H1 (cell line): ENCODE data around the gene TMEM258. TPM values are rescaled to one million over a fixed set of nuclear protein-coding genes. Genes with fewer than 3 reads are reported as not detected.

ENCODE experiments used
- BCL11A ChIP-seq, 2 experiments: IDR thresholded peaks; one replicate each; pipeline ENCODE4 v1.6.1; 2011; ENCODE audit warnings: low read depth in 2 of 2, low read length in 2 of 2, mild to moderate bottlenecking in 2 of 2
- EGR1 ChIP-seq: IDR thresholded peaks from 2 replicates; pipeline ENCODE4 v1.6.1; 2011; ENCODE audit warnings: low read depth, low read length, borderline replicate concordance
- KDM5A ChIP-seq: fragments of 200-600 bp; IDR thresholded peaks from 2 replicates; pipeline ENCODE4 v1.7.1; 2012; ENCODE audit warnings: mild to moderate bottlenecking, low read length, inconsistent platforms, mixed read lengths
- POU5F1 ChIP-seq: IDR thresholded peaks from 2 replicates; pipeline ENCODE4 v1.6.1; 2011; ENCODE audit warnings: low read depth, mild to moderate bottlenecking, low read length, moderate library complexity
- polyA plus RNA-seq, 7 experiments: library from polyadenylated mRNA; depleted of rRNA in 3 of 7; stranded (reverse) in 5 of 7; unstranded in 2 of 7; fragments of >200 nt in 5 of 7; fragments of 200-250 nt in 2 of 7; gene quantifications; 1 replicate in 5 of 7; 2 replicates in 1 of 7; 4 replicates in 1 of 7; pipeline versions ENCODE4 v1.2.1 to v1.2.3, GENCODE V29; 2011 to 2013; ENCODE audit warnings: missing spikeins in 2 of 7, mixed read lengths in 2 of 7
- total RNA-seq: library from RNA; stranded (reverse); fragmentation: NEBNext Ultra II Directional; extraction: Animal tissue kit (Norgen Biotek cat#: 25700); gene quantifications from 2 replicates; pipeline ENCODE4 v1.2.1, GENCODE V29; 2021
- TF ChIP-seq, protein P1 (sequence below): fragments of 300-600 bp; sonication (generic); IDR thresholded peaks from 2 replicates; pipeline ENCODE4 v1.7.1; 2012; ENCODE audit warnings: low read length, moderate library complexity, mild to moderate bottlenecking, inconsistent platforms; ENCODE audit not compliant: insufficient replicate concordance

Gene TMEM258
- total and polyA plus RNA-seq, 2 of the 8 experiments (the other 6 are each of a cell fraction or from before 2014, with no cell fraction given), result 186 to 759 TPM

DNA sequence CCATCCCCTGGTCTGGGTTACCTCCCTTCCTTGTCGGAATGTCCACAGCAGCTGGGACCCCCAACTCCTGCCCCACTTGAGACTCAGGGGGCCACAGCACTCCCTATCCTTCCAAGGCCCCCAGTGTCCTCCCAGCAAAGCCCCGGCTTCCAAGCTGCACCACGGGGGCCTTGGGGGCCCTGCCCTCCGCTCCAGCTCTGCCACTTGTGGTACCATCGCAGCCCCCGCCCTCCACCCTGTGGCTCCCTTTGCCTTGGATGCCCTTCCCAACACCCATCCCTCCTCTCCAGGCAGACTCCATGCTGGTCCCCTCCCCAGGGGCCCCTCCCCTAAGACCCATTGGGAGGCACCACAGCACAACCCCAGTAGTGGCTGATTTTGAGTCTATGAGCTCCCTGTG is 17.3 kb downstream of the TMEM258 start (continued):
- TF ChIP-seq, protein P1, sequence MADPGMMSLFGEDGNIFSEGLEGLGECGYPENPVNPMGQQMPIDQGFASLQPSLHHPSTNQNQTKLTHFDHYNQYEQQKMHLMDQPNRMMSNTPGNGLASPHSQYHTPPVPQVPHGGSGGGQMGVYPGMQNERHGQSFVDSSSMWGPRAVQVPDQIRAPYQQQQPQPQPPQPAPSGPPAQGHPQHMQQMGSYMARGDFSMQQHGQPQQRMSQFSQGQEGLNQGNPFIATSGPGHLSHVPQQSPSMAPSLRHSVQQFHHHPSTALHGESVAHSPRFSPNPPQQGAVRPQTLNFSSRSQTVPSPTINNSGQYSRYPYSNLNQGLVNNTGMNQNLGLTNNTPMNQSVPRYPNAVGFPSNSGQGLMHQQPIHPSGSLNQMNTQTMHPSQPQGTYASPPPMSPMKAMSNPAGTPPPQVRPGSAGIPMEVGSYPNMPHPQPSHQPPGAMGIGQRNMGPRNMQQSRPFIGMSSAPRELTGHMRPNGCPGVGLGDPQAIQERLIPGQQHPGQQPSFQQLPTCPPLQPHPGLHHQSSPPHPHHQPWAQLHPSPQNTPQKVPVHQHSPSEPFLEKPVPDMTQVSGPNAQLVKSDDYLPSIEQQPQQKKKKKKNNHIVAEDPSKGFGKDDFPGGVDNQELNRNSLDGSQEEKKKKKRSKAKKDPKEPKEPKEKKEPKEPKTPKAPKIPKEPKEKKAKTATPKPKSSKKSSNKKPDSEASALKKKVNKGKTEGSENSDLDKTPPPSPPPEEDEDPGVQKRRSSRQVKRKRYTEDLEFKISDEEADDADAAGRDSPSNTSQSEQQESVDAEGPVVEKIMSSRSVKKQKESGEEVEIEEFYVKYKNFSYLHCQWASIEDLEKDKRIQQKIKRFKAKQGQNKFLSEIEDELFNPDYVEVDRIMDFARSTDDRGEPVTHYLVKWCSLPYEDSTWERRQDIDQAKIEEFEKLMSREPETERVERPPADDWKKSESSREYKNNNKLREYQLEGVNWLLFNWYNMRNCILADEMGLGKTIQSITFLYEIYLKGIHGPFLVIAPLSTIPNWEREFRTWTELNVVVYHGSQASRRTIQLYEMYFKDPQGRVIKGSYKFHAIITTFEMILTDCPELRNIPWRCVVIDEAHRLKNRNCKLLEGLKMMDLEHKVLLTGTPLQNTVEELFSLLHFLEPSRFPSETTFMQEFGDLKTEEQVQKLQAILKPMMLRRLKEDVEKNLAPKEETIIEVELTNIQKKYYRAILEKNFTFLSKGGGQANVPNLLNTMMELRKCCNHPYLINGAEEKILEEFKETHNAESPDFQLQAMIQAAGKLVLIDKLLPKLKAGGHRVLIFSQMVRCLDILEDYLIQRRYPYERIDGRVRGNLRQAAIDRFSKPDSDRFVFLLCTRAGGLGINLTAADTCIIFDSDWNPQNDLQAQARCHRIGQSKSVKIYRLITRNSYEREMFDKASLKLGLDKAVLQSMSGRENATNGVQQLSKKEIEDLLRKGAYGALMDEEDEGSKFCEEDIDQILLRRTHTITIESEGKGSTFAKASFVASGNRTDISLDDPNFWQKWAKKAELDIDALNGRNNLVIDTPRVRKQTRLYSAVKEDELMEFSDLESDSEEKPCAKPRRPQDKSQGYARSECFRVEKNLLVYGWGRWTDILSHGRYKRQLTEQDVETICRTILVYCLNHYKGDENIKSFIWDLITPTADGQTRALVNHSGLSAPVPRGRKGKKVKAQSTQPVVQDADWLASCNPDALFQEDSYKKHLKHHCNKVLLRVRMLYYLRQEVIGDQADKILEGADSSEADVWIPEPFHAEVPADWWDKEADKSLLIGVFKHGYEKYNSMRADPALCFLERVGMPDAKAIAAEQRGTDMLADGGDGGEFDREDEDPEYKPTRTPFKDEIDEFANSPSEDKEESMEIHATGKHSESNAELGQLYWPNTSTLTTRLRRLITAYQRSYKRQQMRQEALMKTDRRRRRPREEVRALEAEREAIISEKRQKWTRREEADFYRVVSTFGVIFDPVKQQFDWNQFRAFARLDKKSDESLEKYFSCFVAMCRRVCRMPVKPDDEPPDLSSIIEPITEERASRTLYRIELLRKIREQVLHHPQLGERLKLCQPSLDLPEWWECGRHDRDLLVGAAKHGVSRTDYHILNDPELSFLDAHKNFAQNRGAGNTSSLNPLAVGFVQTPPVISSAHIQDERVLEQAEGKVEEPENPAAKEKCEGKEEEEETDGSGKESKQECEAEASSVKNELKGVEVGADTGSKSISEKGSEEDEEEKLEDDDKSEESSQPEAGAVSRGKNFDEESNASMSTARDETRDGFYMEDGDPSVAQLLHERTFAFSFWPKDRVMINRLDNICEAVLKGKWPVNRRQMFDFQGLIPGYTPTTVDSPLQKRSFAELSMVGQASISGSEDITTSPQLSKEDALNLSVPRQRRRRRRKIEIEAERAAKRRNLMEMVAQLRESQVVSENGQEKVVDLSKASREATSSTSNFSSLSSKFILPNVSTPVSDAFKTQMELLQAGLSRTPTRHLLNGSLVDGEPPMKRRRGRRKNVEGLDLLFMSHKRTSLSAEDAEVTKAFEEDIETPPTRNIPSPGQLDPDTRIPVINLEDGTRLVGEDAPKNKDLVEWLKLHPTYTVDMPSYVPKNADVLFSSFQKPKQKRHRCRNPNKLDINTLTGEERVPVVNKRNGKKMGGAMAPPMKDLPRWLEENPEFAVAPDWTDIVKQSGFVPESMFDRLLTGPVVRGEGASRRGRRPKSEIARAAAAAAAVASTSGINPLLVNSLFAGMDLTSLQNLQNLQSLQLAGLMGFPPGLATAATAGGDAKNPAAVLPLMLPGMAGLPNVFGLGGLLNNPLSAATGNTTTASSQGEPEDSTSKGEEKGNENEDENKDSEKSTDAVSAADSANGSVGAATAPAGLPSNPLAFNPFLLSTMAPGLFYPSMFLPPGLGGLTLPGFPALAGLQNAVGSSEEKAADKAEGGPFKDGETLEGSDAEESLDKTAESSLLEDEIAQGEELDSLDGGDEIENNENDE, result no peak
- TF ChIP-seq POU5F1, result no peak
- no peak for TF ChIP-seq BCL11A (IDR thresholded peaks at IDR 0.05; ENCODE audit: low read depth in 2 of 2, low read length in 2 of 2)
- no peak for TF ChIP-seq KDM5A
- no peak for TF ChIP-seq EGR1
